Small intestine (tissue), 7 donors: ENCODE measurements around the gene PCNX3. TPM values are rescaled to one million over a fixed set of nuclear protein-coding genes. Genes with fewer than 3 reads are reported as not detected.

ENCODE experiments used
- DNase-seq, 2 donors: peaks; one replicate each; pipeline versions ENCODE4 v3.0.0 to v3.0.0-alpha.2; 2013
- FAIRE-seq: peaks from 2 replicates; lab custom pipeline; 2012; peaks lifted over from hg19 to GRCh38; lab: Jason Lieb, UNC
- H3K27ac ChIP-seq, 3 donors: one replicate each; pipeline ENCODE4 v1.5.1; 2013; ENCODE audit warnings: low read length in 2 of 3, mild to moderate bottlenecking in 2 of 3, control low read depth in 1 of 3, inconsistent platforms in 1 of 3, low read depth in 1 of 3, moderate library complexity in 1 of 3
- H3K27me3 ChIP-seq, 3 donors: one replicate each; pipeline ENCODE4 v1.6.1; 2013; ENCODE audit warnings: low read length in 3 of 3, inconsistent platforms in 1 of 3; ENCODE audit not compliant: control insufficient read depth in 3 of 3, insufficient read depth in 3 of 3
- H3K36me3 ChIP-seq, 3 donors: one replicate each; pipeline ENCODE4 v1.6.1; 2013; ENCODE audit warnings: low read length in 3 of 3, inconsistent platforms in 1 of 3, low read depth in 1 of 3, mild to moderate bottlenecking in 1 of 3, moderate library complexity in 1 of 3; ENCODE audit not compliant: control insufficient read depth in 3 of 3, insufficient read depth in 2 of 3
- H3K4me1 ChIP-seq, 3 donors: one replicate each; pipeline ENCODE4 v1.6.1; 2013; ENCODE audit warnings: low read length in 2 of 3, inconsistent platforms in 1 of 3, low read depth in 1 of 3, mild to moderate bottlenecking in 1 of 3, moderate library complexity in 1 of 3; ENCODE audit not compliant: control insufficient read depth in 3 of 3, insufficient read depth in 2 of 3
- H3K4me3 ChIP-seq, 3 donors: one replicate each; pipeline ENCODE4 v1.5.1; 2013; ENCODE audit warnings: low read length in 3 of 3, control low read depth in 1 of 3, inconsistent platforms in 1 of 3, low read depth in 1 of 3, mild to moderate bottlenecking in 1 of 3, moderate library complexity in 1 of 3
- H3K9me3 ChIP-seq, 2 donors: one replicate each; pipeline ENCODE4 v1.6.1; 2013; ENCODE audit warnings: low read depth in 1 of 2, low read length in 1 of 2; ENCODE audit not compliant: control insufficient read depth in 2 of 2, insufficient read depth in 1 of 2
- WGBS, 3 donors: extraction: QIAGEN DNeasy Blood & Tissue Kit; methylation state at CpG; one replicate each; pipeline ENCODE4 v1.1.7; 2013; 5-methylcytosine and 5-hydroxymethylcytosine counted together
- polyA plus RNA-seq, 4 donors: library from polyadenylated mRNA; stranded (reverse) in 3 of 4; unstranded in 1 of 4; fragments of 200-250 nt in 3 of 4; fragments of 120-200 nt in 1 of 4; gene quantifications; one replicate each; pipeline versions ENCODE4 v1.2.1 to v1.2.3, GENCODE V29; 2013
- donor health status: healthy with polysubstance abuse.
- donor health status: control.
- donor health status: control.
- donor health status: Bipolar disorder and iron deficiency.
- donor health status: healthy.

The PCNX3 gene
- polyA plus RNA-seq, 4 donors = 12.7 to 27.5 (median 22.1) TPM

DNA sequence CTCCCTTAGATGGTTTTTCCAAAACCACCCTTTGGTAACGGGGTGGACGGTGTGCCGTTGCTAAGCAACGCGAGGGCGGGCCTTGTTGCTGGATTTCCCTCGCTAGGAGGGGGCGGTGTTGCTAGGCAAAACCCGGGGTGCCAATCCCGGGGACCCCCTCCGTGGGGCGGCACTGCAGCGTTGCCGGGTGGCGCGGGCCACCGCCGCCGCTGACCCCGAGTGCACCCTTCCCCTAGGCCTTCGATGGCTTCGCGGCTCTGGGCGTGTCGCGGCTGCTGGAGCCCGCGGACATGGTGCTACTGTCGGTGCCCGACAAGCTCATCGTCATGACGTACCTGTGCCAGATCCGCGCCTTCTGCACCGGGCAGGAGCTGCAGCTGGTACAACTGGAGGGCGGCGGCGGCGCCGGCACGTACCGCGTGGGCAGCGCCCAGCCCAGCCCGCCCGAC lies 30.8 kb upstream of the PCNX3 start:
- no peak for FAIRE-seq
- Histone ChIP-seq H3K9me3 (no peaks in the 10 kb centered on the region), H3K27ac (no peak overlapping the region), H3K27me3 (peaks cover 0 to 23% (median 0%) of the 10 kb centered on the region in 3 donors), H3K4me3 (no peak overlapping the region), H3K4me1 (peaks cover 0 to 38% (median 0%) of the 10 kb centered on the region in 3 donors), H3K36me3 (peaks cover 0 to 91% (median 11%) of the 10 kb centered on the region in 3 donors)
- WGBS, 3 donors = 38 to 59% (median 38%) methylated on average over 38 to 46 of the region's 46 CpGs
- DNase-seq = peak in 1 of 2 donors; percentile 54

DNA sequence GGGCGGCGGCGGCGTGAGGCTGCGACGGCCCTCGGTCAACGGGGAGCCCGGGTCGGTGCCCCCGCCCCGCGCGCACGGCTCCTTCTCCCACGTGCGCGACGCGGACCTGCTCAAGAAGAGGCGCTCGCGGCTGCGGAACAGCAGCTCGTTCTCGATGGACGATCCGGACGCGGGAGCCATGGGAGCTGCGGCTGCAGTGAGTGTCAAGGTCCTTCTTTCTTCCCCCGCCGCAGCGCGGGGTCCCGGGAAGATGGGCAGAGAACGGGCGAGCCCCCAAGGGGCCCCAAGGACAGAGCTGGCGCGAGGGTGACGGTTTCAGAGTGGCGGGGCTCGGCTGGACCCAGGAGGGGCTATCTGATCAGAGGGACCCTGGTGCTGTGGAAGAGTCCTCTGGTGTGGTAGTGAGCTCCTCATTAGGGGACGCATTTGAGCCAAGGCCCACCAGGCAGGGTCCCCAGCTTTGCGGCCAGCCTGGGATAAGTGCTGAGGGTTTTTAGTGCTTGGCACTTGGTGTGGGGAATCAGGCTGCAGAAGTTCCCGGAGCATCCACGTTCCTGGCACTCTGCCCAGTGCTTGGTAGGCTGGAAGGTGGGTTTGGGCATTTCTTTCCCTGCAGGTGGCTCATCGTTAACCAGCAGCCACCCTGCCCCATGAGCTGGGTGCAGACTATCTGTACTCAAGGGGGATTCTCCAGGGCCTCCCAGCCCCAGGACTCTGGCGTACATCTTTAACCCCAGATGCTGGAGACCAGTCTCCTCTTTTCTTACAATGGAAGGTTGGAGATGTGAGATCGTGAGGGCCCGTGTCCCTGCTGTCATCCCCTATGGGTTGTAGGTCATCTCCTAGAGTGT lies 30.0 kb upstream of the PCNX3 start:
- H3K4me1 ChIP-seq = peaks cover 0 to 34% (median 0%) of the 10 kb centered on the region in 3 donors
- 74 to 79% (median 77%) methylated on average over 50 to 51 of the region's 51 CpGs for WGBS, 3 donors
- H3K27me3 ChIP-seq = peaks cover 0 to 23% (median 0%) of the 10 kb centered on the region in 3 donors
- no peaks in the 10 kb centered on the region for H3K9me3 ChIP-seq
- H3K4me3 ChIP-seq = no peak overlapping the region
- peak overlapping the region in 1 of 3 donors; percentile 28 for H3K27ac ChIP-seq
- DNase-seq (no peak), FAIRE-seq (no peak)
- peaks cover 0 to 91% (median 13%) of the 10 kb centered on the region in 3 donors for H3K36me3 ChIP-seq

DNA sequence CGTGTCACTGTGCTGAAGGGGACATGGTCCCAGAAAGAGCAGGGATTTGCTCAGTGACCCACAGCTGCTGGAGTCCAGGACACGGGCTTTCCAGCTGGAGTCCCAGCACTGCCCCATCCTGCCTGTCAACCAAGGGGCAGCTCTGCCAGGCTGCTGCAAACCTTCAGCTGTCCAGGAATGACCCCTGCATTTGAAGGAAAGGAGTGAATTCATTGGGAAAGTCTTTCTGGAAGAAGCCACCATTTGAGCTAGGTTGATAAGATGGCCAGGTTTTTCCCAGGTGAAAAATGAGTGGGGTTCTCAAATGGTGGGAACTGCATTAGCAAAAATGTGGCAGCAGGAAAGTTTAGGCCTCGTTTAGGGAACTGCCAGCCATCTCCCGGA lies 29.3 kb upstream of the PCNX3 start:
- 85 to 92% (median 90%) methylated on average over 4 of the region's 4 CpGs for WGBS, 3 donors
- FAIRE-seq (no peak), DNase-seq (no peak)
- Histone ChIP-seq H3K27ac (peak overlapping the region in 1 of 3 donors; percentile 28), H3K4me1 (peaks cover 0 to 34% (median 0%) of the 10 kb centered on the region in 3 donors), H3K9me3 (no peaks in the 10 kb centered on the region), H3K4me3 (no peak overlapping the region), H3K36me3 (peaks cover 0 to 90% (median 12%) of the 10 kb centered on the region in 3 donors), H3K27me3 (peaks cover 0 to 23% (median 0%) of the 10 kb centered on the region in 3 donors)

DNA sequence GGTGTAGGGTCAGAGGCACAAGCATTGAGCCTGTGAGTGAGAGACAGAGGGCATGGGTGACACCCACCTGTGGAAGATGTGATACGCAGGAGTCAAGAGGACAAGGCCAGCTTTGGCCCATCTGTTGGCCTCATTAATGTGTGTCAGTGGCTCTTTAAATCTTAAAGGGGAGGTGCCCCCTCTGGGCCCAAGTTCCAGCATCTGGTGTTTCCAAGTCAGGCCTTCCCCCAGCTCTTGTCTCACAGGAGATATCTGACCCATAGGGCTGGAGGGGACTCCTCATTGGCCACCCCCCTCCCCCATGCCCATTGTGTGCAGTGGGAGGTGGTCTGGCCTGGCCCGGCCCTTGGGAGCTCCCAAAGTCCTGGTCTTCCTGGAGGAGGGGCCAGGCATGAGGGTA lies 28.9 kb upstream of the PCNX3 start:
- H3K4me1 ChIP-seq = peaks cover 0 to 35% (median 0%) of the 10 kb centered on the region in 3 donors
- FAIRE-seq = no peak
- H3K9me3 ChIP-seq = no peaks in the 10 kb centered on the region
- H3K27me3 ChIP-seq = peaks cover 0 to 23% (median 0%) of the 10 kb centered on the region in 3 donors
- peak overlapping the region in 1 of 3 donors; percentile 2 for H3K27ac ChIP-seq
- 77 to 96% (median 92%) methylated on average over 2 of the region's 2 CpGs for WGBS, 3 donors
- DNase-seq = no peak
- no peak overlapping the region for H3K4me3 ChIP-seq
- H3K36me3 ChIP-seq = peaks cover 0 to 88% (median 8%) of the 10 kb centered on the region in 3 donors

DNA sequence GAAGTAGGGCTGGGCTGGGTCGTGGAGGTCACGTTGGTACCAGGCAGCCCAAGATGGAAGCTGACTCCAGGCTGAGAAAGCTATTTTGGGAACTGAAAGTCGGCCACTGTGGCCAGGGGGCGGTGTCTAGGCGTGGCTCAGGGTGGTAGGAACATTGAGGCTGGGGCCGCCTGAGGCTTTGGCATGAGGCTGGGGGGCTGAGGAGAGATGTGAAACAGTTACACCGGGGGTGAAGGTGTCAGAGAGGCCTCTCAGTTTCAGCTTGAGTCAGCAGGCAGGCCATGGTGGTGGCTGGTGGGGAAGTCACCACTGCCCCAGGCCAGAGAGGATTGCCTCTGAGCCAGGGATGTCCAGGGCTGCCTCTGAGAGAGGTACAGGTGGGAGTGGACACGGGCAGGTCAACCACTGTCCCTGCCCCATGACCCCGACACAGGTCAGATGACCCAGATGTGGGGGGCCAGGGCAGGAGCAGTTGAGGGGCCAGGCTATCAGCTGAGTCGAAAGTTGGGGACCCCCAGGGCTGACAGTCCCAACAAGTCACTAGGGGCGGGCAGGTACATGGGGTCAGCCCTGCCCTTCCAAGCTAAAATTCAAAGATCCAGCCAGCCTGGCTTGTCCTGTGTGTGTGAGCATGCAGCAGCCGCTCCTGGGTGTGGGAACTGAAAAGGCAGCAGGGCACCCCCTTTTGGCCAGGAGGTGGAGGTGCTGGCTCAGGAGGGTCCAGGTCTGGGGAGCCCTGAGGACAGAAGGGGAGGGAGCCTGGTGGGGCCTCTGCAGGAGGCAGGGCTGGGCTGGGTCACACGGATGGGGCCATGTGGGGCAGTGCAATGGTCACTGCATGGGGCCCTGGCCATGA lies 27.1 kb upstream of the PCNX3 start:
- no peaks in the 10 kb centered on the region for H3K9me3 ChIP-seq
- DNase-seq (peak; percentile 77 to 78), FAIRE-seq (no peak)
- no peak overlapping the region for H3K4me3 ChIP-seq
- H3K27me3 ChIP-seq = peaks cover 0 to 31% (median 0%) of the 10 kb centered on the region in 3 donors
- H3K36me3 ChIP-seq = peaks cover 0 to 81% (median 6%) of the 10 kb centered on the region in 3 donors
- peak overlapping the region in 2 of 3 donors; percentile 49 to 56 for H3K27ac ChIP-seq
- H3K4me1 ChIP-seq = peaks cover 0 to 43% (median 0%) of the 10 kb centered on the region in 3 donors
- 31 to 42% (median 37%) methylated on average over 13 of the region's 13 CpGs for WGBS, 3 donors

DNA sequence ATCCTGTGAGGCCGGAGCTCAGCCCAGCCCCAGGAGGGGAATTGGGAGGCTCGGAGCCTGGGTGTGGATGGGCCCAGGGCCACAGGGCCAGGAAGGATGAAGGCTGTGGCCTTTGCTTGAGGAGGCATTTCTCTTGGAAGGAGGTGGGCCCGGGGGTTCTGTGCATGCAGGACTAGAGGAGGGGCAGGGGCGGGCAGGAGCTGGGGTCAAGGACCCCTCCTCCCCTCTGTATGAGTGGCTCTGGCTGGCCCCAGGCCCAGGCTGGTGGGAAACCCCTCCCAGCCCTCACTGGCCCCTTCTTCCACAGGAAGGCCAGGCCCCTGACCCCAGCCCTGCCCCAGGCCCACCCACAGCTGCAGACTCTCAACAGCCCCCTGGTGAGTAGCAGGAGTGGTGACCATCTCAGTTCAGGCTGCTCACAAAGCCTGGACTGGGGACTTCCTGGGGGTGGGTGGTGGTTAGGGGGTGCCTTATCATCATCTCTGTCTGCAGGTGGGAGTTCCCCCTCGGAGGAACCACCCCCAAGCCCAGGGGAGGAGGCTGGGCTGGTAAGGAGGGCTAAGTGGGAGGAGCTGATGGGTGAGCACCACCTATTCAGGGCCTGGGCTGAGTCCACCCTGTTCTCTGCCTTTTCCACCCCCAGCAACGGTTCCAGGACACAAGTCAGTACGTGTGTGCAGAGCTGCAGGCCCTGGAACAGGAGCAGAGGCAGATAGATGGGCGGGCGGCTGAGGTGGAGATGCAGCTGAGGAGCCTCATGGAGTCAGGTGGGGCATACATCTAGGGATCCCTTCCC lies 25.9 kb upstream of the PCNX3 start:
- Histone ChIP-seq H3K36me3 (peaks cover 0 to 77% (median 6%) of the 10 kb centered on the region in 3 donors), H3K27me3 (peaks cover 0 to 23% (median 0%) of the 10 kb centered on the region in 3 donors), H3K27ac (peak overlapping the region in 1 of 3 donors; percentile 8), H3K4me3 (no peak overlapping the region), H3K9me3 (no peaks in the 10 kb centered on the region), H3K4me1 (peaks cover 0 to 37% (median 0%) of the 10 kb centered on the region in 3 donors)
- DNase-seq (no peak), FAIRE-seq (no peak)
- WGBS, 3 donors = 72 to 80% (median 73%) methylated on average over 9 of the region's 9 CpGs

DNA sequence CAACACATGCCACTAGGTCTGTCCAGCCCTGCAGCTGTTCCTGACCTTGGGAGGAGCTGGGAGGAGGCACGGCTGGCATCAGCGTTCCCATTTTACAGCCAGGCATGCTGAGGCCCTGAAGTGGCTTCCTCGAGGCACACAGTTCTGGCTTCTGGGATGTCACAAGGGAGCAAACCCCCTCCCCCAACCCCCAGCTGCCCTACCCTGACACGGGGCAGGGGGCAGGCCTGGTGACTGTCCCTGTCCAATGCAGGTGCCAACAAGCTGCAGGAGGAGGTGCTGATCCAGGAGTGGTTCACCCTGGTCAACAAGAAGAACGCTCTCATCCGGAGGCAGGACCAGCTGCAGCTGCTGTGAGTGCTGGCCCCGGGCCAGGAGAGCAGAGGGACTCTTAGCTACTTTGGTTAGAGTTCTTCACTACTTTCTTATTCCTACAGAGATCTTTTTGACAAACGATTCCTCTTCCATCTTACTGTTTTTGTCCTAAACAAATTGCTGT lies 25.3 kb upstream of the PCNX3 start:
- peaks cover 0 to 36% (median 0%) of the 10 kb centered on the region in 3 donors for H3K4me1 ChIP-seq
- H3K36me3 ChIP-seq = peaks cover 0 to 80% (median 6%) of the 10 kb centered on the region in 3 donors
- peak overlapping the region in 1 of 3 donors; percentile 8 for H3K27ac ChIP-seq
- H3K4me3 ChIP-seq = no peak overlapping the region
- FAIRE-seq (no peak), DNase-seq (no peak)
- peaks cover 0 to 19% (median 0%) of the 10 kb centered on the region in 3 donors for H3K27me3 ChIP-seq
- 49 to 60% (median 50%) methylated on average over 8 of the region's 8 CpGs for WGBS, 3 donors
- H3K9me3 ChIP-seq = no peaks in the 10 kb centered on the region
